ENCODE measurements around the gene AIMP1. TPM values are rescaled to one million over a fixed set of nuclear protein-coding genes. Genes with fewer than 3 reads are reported as not detected.

The AIMP1 gene
- total RNA-seq, 1 donor from 2014 or later = 32.2 TPM

- TF ChIP-seq CTCF (conservative IDR thresholded peaks at IDR 0.05) = no peak
- Mint-ChIP-seq H3K4me3 (no peak overlapping the region), H3K9me3 (no peaks in the 10 kb centered on the region), H3K27me3 (ENCODE audit: low read depth) (no peaks in the 10 kb centered on the region), H3K36me3 (ENCODE audit: low read depth) (no peaks in the 10 kb centered on the region), H3K4me1 (no peaks in the 10 kb centered on the region), H3K27ac (ENCODE audit: unreplicated experiment) (no peak overlapping the region)
- DNase-seq (ENCODE audit: low read depth, low spot score) = no peak
Observed at GRCh38 chr4:106362086-106362825, 45.9 kb downstream of the AIMP1 start.

GRCh38 chr4:106364282-106364681 lies 47.9 kb downstream of the AIMP1 start:
- no peak for DNase-seq (ENCODE audit: low read depth, low spot score)
- no peak overlapping the region for H3K27ac Mint-ChIP-seq (ENCODE audit: unreplicated experiment)
- H3K36me3 Mint-ChIP-seq (ENCODE audit: low read depth) = no peaks in the 10 kb centered on the region
- no peaks in the 10 kb centered on the region for H3K27me3 Mint-ChIP-seq (ENCODE audit: low read depth)
- H3K9me3 Mint-ChIP-seq = no peaks in the 10 kb centered on the region
- H3K4me1 Mint-ChIP-seq = no peaks in the 10 kb centered on the region
- TF ChIP-seq CTCF (conservative IDR thresholded peaks at IDR 0.05) = no peak
- H3K4me3 Mint-ChIP-seq = no peak overlapping the region

GRCh38 chr4:106365613-106366012 lies 49.3 kb downstream of the AIMP1 start:
- no peaks in the 10 kb centered on the region for H3K4me1 Mint-ChIP-seq
- DNase-seq (ENCODE audit: low read depth, low spot score) = no peak
- H3K9me3 Mint-ChIP-seq = no peaks in the 10 kb centered on the region
- H3K4me3 Mint-ChIP-seq = no peak overlapping the region
- no peak for TF ChIP-seq CTCF (conservative IDR thresholded peaks at IDR 0.05)
- peaks cover 5% of the 10 kb centered on the region for H3K27me3 Mint-ChIP-seq (ENCODE audit: low read depth)
- no peaks in the 10 kb centered on the region for H3K36me3 Mint-ChIP-seq (ENCODE audit: low read depth)
- no peak overlapping the region for H3K27ac Mint-ChIP-seq (ENCODE audit: unreplicated experiment)

- DNase-seq (ENCODE audit: low read depth, low spot score) = no peak
- Mint-ChIP-seq H3K36me3 (ENCODE audit: low read depth) (no peaks in the 10 kb centered on the region), H3K9me3 (no peaks in the 10 kb centered on the region), H3K27me3 (ENCODE audit: low read depth) (peaks cover 6% of the 10 kb centered on the region), H3K27ac (ENCODE audit: unreplicated experiment) (no peak overlapping the region), H3K4me1 (no peaks in the 10 kb centered on the region), H3K4me3 (no peak overlapping the region)
- TF ChIP-seq CTCF (conservative IDR thresholded peaks at IDR 0.05) = no peak
Observed at GRCh38 chr4:106366026-106366425, 49.7 kb downstream of the AIMP1 start.

- Mint-ChIP-seq H3K36me3 (ENCODE audit: low read depth) (no peaks in the 10 kb centered on the region), H3K4me1 (no peaks in the 10 kb centered on the region), H3K9me3 (no peaks in the 10 kb centered on the region), H3K4me3 (no peak overlapping the region), H3K27ac (ENCODE audit: unreplicated experiment) (no peak overlapping the region), H3K27me3 (ENCODE audit: low read depth) (peaks cover 9% of the 10 kb centered on the region)
- no peak for TF ChIP-seq CTCF (conservative IDR thresholded peaks at IDR 0.05)
- DNase-seq (ENCODE audit: low read depth, low spot score) = no peak
Observed at GRCh38 chr4:106367072-106367471, 50.7 kb downstream of the AIMP1 start.

Data from neural crest cell (in vitro differentiated cells).